ENCODE data around the gene HPD. TPM values are rescaled to one million over a fixed set of nuclear protein-coding genes. Genes with fewer than 3 reads are reported as not detected.
A peak's percentile ranks its signal among the peaks of the same experiment; 100 is the strongest.

Gene HPD
- total RNA-seq, 2 experiments from 2014 or later: not detected

GRCh38 chr12:121814429-121815119 is 44.1 kb downstream of the HPD start:
- Histone ChIP-seq H3K36me3 (ENCODE audit: insufficient read depth, low read length) (peaks cover 63% of the 10 kb centered on the region), H3K27ac (ENCODE audit: low read depth, low read length, poor library complexity, severe bottlenecking) (no peak overlapping the region)

GRCh38 chr12:121813951-121814350 is 44.7 kb downstream of the HPD start:
- H3K4me2 ChIP-seq (ENCODE audit: low read length): peak overlapping the region; percentile 92; the same call in 1 of the 2 replicates
- POLR2A ChIA-PET: no interaction called here
- H3K4me1 ChIP-seq (ENCODE audit: insufficient read depth, low read length, poor library complexity, severe bottlenecking): peaks cover 28% of the 10 kb centered on the region
- no peak overlapping the region for H3K27ac ChIP-seq (ENCODE audit: low read depth, low read length, poor library complexity, severe bottlenecking)
- no peaks in the 10 kb centered on the region for H4K20me1 ChIP-seq (ENCODE audit: insufficient read depth, low read length)
- no peak overlapping the region for H2AFZ ChIP-seq (ENCODE audit: low read length)
- no peaks in the 10 kb centered on the region for H3K9me3 ChIP-seq (ENCODE audit: low read length)
- intact Hi-C loops (cut with micrococcal nuclease; ENCODE audit: unreplicated experiment): no loop called here
- CTCF ChIA-PET (ENCODE audit: unreplicated experiment): no interaction called here
- BruUV-seq (replicated peaks): no TSS peak
- no peak for DNase-seq (ENCODE audit: low spot score)
- peaks cover 14% of the 10 kb centered on the region; the same call in 1 of the 2 replicates for H3K79me2 ChIP-seq (ENCODE audit: insufficient read depth, low read depth, low read length)
- H3K9me2 ChIP-seq (ENCODE audit: insufficient read depth, low read length): no peaks in the 10 kb centered on the region
- TF ChIP-seq EZH2phosphoT487 (IDR thresholded peaks at IDR 0.05; ENCODE audit: borderline replicate concordance, low read depth, low read length) (no peak), CTCF (conservative IDR thresholded peaks at IDR 0.05; ENCODE audit: low read length) (no peak)
- no peak overlapping the region for H3K4me3 ChIP-seq (ENCODE audit: low read depth, low read length, poor library complexity, severe bottlenecking)
- peaks cover 63% of the 10 kb centered on the region for H3K36me3 ChIP-seq (ENCODE audit: insufficient read depth, low read length)

More at GRCh38 chr12:121814429-121815119, 44.1 kb downstream of the HPD start:
- no peak overlapping the region for H3K4me3 ChIP-seq (ENCODE audit: low read depth, low read length, poor library complexity, severe bottlenecking)
- peaks cover 28% of the 10 kb centered on the region for H3K4me1 ChIP-seq (ENCODE audit: insufficient read depth, low read length, poor library complexity, severe bottlenecking)
- ChIA-PET POLR2A (no interaction called here), CTCF (ENCODE audit: unreplicated experiment) (no interaction called here)
- intact Hi-C loops (cut with micrococcal nuclease; ENCODE audit: unreplicated experiment): no loop called here
- no TSS peak for BruUV-seq (replicated peaks)
- H3K79me2 ChIP-seq (ENCODE audit: insufficient read depth, low read depth, low read length): peaks cover 14% of the 10 kb centered on the region; the same call in 1 of the 2 replicates
- DNase-seq (ENCODE audit: low spot score): no peak
- H4K20me1 ChIP-seq (ENCODE audit: insufficient read depth, low read length): no peaks in the 10 kb centered on the region
- no peak overlapping the region for H2AFZ ChIP-seq (ENCODE audit: low read length)
- H3K9me2 ChIP-seq (ENCODE audit: insufficient read depth, low read length): no peaks in the 10 kb centered on the region
- H3K9me3 ChIP-seq (ENCODE audit: low read length): no peaks in the 10 kb centered on the region
- no peak overlapping the region for H3K4me2 ChIP-seq (ENCODE audit: low read length)
- TF ChIP-seq CTCF (conservative IDR thresholded peaks at IDR 0.05; ENCODE audit: low read length) (no peak), EZH2phosphoT487 (IDR thresholded peaks at IDR 0.05; ENCODE audit: borderline replicate concordance, low read depth, low read length) (no peak)
